ENCODE data around the gene SPNS2. TPM values are rescaled to one million over a fixed set of nuclear protein-coding genes. Genes with fewer than 3 reads are reported as not detected.

The SPNS2 gene
- total RNA-seq, 1 experiment from 2014 or later: 0.71 TPM

DNA sequence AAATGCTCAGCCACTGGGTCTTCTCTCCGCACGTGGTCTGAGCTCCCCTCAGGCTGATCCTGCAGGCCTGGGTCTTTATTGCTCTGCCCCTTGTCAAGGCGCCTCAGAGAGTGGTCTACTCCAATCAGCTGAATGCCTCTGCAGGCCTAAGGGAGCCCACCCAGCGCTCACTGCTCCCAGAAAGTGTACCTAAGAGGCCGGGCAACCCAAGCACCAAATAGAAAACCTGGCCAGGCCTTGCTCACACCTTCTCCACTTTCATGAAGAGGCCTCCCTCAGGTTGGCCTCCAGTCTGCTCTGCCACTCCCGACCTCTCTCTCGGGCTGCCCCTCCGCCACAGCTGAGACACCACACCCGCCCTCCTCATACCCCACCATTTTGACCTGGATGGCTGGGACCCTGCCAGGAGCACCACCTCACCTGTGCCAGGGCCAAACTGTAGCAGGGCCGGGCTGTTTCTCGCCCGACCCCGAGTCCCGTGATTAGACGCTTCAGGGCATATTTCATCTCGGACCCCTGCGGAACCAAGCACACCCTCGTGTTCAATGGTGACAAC, 55.8 kb downstream of the SPNS2 start:
- in situ Hi-C loops (cut with HindIII; ENCODE audit: low pct_unique_long_range_greater_than_20kb, low sequenced_read_pairs): no loop called here
- no peak for DNase-seq (ENCODE audit: low read depth)

DNA sequence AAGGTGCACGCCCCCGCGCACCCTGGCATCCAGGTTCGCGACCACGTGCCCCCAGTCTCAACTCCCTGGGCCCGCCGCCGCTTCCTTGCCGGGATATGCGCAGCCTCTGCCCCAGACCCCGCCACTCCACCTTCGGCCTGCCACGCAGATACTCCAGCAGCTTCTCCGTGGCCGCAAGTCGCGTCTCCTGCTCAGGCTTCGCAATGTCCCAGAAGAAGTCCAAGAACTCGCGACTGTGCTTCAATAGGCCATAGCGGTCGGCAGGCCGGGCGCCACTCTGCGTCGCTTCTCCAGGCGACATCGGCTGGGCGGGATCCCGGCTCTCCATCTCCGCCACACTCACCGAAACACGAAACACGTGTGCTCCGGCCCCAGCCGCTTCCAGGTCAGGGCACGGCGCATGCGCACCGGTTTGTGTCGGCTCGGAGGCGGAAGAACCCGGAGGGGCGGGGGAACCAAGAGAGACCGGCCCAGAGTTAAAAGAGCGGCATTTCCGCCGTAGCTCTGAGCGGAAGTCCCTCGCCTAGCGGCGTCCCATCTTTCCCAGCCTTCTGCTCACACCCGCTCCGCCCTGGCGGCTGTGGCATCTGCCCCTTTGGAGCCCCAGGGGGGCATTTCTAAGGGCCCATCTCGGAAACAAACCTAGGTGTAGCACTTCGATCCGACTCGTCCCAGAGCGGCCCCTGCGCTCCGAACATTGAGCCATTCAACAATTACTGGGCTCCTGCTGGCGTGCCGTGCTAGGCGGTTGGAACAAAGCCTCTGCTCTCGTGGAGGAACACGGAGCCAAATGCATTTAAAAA, 56.5 kb downstream of the SPNS2 start, which contains the start of gene MYBBP1A:
Gene MYBBP1A, minus strand, starts transcription at position 388 of the 803 bp plus-strand sequence. Its CDS starts 60 bp downstream, at position 328.
- in situ Hi-C loops (cut with HindIII; ENCODE audit: low pct_unique_long_range_greater_than_20kb, low sequenced_read_pairs): no loop called here
- peak; percentile 87 for DNase-seq (ENCODE audit: low read depth)

DNA sequence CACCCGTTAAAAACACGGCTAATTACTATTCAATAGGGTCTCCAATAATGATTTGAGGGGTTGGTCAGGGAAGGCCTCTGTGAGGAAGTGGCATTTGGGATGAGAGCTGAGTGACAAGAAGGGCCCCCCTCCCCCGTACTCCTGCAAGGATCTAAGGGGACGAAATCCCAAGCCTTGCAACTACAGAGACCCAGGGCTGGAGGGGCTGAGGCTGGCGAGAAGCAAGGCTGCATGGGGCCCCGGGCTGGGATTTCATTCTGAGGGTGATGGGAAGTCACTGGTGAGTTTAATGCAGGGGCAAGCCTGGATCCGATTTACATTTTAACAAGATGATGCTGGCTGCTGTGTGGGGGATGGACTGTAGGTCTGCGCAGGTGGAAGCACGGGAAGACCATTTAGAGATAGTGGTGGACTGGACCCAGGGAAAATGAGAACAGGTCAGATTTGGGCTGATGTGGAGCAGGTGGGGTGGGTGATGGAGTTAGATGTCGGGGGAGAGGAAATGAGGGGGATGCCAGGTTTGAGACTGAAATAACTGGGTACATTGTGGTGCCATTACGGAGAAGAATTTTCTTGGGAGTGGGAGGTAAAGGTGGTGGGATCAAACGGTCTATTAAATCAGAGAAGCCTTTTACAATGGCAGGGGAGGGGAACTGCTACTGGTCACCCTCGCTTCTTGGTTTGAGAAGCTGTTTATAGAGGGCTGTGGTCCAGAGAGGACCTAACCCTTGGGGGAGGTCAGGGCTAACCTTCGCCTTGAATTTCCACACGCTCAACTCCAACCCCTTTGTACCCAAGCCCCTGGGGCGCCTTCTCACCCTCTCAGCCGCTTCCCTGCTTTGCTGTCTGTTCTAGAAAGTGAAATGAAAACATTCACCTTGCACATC, 57.4 kb downstream of the SPNS2 start:
- DNase-seq (ENCODE audit: low read depth): no peak
- in situ Hi-C loops (cut with HindIII; ENCODE audit: low pct_unique_long_range_greater_than_20kb, low sequenced_read_pairs): no loop called here

DNA sequence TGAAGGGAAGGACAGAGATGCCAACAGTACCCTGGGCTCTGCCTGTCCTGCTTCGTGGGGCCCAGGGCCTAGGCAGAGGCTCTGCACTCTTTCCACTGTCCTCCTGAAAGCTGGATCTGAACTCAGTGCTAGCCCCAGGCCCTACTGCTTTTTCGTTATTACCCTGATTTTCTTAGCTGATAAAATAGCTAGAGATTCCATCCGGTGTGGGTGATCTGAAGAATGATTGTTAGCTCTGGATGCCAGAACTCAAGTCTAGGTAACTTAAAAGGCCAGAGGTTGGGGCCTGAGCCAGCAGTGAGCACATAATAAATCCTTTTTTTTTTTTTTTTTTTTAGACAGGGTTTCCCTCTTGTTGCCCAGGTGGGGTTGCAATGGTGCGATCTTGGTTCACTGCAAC, 58.3 kb downstream of the SPNS2 start:
- in situ Hi-C loops (cut with HindIII; ENCODE audit: low pct_unique_long_range_greater_than_20kb, low sequenced_read_pairs): no loop called here

DNA sequence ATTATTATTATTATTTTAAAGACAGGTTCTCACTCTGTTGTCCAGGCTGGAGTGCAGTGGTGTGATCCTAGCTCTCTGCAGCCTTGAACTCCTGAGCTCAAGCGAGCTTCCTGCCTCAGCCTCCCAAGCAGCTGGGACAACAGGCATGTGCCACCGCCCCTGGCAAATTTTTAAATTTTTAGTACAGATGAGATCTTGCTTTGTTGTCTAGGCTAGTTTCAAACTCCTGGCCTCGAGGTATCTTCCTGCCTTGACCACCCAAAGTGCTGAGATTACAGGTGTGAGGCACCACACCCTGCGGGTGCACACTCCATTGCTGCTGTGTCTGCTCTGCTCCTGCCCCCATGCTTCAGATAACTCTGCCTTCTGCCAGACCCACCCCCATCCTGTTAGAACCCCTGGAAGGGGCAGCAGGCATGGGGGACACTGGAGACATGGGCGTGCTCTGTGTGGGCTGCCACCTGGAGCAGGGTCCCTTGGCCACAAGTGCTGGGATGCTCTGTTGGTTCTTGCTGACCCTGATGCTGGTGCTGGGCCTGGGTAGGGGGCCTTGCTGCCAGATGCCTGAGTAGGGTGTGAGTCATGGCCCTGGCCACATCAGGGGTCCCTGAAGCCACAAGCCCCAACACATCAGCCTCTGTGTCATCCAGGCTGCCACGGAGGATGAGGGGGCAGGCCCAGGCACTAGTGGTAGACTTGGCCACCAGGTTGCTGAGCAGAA, 59.1 kb downstream of the SPNS2 start:
- in situ Hi-C loops (cut with HindIII; ENCODE audit: low pct_unique_long_range_greater_than_20kb, low sequenced_read_pairs): no loop called here
- DNase-seq (ENCODE audit: low read depth): no peak

More for the DNA sequence above, 58.3 kb downstream of the SPNS2 start:
- DNase-seq (ENCODE audit: low read depth): no peak

DNA sequence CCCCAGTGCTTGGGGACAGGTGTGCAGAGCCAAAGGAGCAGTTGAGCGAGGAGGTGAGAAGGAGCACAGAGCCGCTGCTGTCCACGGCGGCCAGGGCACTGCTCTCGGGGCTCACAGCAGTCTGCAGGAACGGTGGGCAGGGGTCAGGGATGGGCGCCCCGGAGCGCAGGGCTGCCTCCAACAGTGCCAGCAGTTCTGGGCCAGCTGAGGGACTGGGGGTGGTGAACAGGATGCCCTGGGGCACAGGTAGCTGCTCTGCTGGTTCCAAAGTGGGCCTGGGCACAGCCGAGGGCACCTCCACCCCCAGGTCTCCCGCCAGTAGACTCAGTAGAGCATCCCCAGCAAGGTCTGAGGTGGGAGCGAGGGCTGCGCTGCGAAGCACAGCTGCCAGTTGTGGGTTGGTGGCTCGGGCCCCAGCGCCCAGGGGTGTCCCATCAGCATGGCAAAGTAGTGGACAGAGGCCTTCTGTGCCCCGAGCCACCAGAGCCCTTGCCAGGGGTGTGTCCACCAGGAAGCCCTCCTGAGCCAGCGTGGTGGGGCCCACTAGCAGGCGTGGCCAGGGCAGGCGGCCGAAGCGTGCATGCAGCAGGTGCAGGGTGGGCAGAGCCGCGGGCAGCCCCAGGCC, 59.8 kb downstream of the SPNS2 start:
- in situ Hi-C loops (cut with HindIII; ENCODE audit: low pct_unique_long_range_greater_than_20kb, low sequenced_read_pairs): no loop called here
- no peak for DNase-seq (ENCODE audit: low read depth)

DNA sequence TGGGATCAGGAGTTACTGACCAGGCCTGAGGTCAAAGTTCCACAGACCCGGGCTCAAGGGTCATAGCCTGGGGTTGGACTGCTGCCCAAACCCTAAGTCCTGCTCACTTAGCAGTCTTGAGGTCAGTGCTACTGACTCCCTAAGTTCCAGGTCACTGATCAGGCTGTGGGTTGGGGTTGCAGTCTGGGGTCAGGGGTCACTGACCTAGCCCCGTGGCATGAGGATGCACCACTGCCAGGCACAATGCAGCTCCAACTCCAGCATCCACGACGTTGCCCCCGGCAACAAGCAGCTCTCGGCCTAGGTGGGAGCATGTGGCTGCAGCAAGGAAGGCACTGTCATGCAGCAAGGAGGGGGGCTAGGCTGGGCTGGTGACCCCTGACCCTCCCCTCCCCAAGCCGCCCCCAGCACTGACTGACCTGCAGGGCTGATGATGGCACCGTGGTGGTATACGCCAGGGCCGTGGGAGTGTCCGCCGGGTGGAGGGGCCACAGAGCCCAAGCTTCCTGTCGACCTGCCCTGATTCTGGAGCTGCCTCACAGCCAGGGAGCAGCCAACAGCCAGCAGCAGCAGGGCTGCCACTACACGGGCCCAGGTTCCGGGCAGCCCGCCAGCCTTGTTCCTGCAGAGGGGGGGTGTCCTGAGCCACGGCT, 60.6 kb downstream of the SPNS2 start:
- in situ Hi-C loops (cut with HindIII; ENCODE audit: low pct_unique_long_range_greater_than_20kb, low sequenced_read_pairs): no loop called here
- no peak for DNase-seq (ENCODE audit: low read depth)

DNA sequence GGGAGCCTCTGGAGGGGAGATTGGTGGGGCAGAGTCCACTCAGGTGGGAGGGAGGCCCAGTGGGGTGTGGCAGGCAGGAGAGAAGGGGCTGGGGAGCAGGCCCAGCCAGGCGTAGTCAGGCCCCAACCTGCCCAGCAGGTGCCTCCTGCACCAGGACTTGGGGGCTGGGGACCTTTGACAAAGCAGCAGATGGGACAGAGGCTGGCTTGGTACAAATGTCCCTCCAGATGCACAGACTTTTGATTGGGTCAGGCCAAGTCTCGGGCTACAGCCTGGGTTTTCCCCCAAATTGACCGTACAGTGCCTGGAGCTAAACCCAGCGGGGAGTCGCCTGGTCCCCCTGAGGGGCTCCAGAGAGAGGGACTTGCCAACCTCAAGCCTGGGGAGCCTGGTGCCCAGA, 61.3 kb downstream of the SPNS2 start:
- no peak for DNase-seq (ENCODE audit: low read depth)
- in situ Hi-C loops (cut with HindIII; ENCODE audit: low pct_unique_long_range_greater_than_20kb, low sequenced_read_pairs): no loop called here

GRCh38 chr17:4560421-4560820, 61.7 kb downstream of the SPNS2 start, which contains the start of gene GGT6:
TSS of gene GGT6 (minus strand) at chr17:4560577. CDS start at chr17:4560521, 56 bp downstream.
- in situ Hi-C loops (cut with HindIII; ENCODE audit: low pct_unique_long_range_greater_than_20kb, low sequenced_read_pairs): no loop called here
- no peak for DNase-seq (ENCODE audit: low read depth)

DNA sequence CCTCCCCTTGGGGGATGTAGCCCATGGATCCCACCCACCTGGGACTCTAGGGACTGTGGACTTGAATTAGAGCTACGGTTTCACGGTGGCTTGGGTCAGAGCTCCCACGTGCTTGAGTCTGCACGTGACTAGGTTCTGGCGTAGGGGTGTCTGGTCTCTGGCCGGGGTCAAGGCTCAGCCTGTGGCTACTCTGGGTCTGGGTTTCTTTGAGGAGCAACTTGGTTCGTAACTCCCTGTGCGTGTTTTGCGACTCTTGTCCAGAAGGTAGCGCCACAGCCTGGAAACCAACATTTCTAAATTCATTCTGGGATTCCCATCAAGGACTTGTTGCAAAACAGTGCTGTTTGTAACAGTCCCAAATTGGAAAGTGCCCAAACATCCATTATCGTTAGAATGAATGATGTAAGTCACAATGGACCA, 62.2 kb downstream of the SPNS2 start:
- no peak for DNase-seq (ENCODE audit: low read depth)

GRCh38 chr17:4562015-4562969, 63.6 kb downstream of the SPNS2 start:
- in situ Hi-C loops (cut with HindIII; ENCODE audit: low pct_unique_long_range_greater_than_20kb, low sequenced_read_pairs): no loop called here
- DNase-seq (ENCODE audit: low read depth): no peak

More for the DNA sequence above, 62.2 kb downstream of the SPNS2 start:
- in situ Hi-C loops (cut with HindIII; ENCODE audit: low pct_unique_long_range_greater_than_20kb, low sequenced_read_pairs): no loop called here

- in situ Hi-C loops (cut with HindIII; ENCODE audit: low pct_unique_long_range_greater_than_20kb, low sequenced_read_pairs): no loop called here
- peak; percentile 51 for DNase-seq (ENCODE audit: low read depth)
These were observed 66.8 kb downstream of the SPNS2 start for GRCh38 chr17:4565209-4566141.

DNA sequence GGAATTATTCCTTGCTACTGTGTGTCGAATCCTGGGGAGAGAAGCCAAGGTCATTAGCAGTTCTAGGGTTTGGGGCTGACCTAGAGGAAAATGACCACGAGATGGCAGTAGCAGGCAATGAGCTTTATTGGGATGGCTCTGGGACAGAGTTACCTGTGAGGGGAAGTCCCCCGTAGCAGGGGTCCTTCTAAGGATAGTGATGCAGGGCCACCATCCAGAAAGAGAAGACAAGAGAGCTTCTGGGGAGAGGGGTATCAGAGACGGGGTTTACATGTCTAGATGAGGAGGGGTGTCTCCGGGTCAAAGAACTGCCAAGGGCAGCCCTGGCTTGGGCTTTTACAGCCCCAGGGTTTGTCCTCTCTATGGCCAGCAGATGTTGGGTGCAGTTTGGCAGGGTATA, 68.1 kb downstream of the SPNS2 start:
- peak; percentile 50 for DNase-seq (ENCODE audit: low read depth)

GRCh38 chr17:4569591-4569990, 70.9 kb downstream of the SPNS2 start:
- in situ Hi-C loops (cut with HindIII; ENCODE audit: low pct_unique_long_range_greater_than_20kb, low sequenced_read_pairs): no loop called here

More for the DNA sequence above, 68.1 kb downstream of the SPNS2 start:
- in situ Hi-C loops (cut with HindIII; ENCODE audit: low pct_unique_long_range_greater_than_20kb, low sequenced_read_pairs): no loop called here

GRCh38 chr17:4572131-4572530, 73.5 kb downstream of the SPNS2 start:
- DNase-seq (ENCODE audit: low read depth): no peak
- in situ Hi-C loops (cut with HindIII; ENCODE audit: low pct_unique_long_range_greater_than_20kb, low sequenced_read_pairs): no loop called here

More at GRCh38 chr17:4569591-4569990, 70.9 kb downstream of the SPNS2 start:
- no peak for DNase-seq (ENCODE audit: low read depth)

Measured in Caki2 (cell line).